NCI-H1105 treated with DMSO at 0.1 percent for 48 hours (cell line): Measurements from ENCODE around the gene MOB2.

Experiments used
- DNase-seq: peaks from one replicate; lab custom pipeline; 2025; lab: John Stamatoyannopoulos, UW

MOB2 gene

DNA sequence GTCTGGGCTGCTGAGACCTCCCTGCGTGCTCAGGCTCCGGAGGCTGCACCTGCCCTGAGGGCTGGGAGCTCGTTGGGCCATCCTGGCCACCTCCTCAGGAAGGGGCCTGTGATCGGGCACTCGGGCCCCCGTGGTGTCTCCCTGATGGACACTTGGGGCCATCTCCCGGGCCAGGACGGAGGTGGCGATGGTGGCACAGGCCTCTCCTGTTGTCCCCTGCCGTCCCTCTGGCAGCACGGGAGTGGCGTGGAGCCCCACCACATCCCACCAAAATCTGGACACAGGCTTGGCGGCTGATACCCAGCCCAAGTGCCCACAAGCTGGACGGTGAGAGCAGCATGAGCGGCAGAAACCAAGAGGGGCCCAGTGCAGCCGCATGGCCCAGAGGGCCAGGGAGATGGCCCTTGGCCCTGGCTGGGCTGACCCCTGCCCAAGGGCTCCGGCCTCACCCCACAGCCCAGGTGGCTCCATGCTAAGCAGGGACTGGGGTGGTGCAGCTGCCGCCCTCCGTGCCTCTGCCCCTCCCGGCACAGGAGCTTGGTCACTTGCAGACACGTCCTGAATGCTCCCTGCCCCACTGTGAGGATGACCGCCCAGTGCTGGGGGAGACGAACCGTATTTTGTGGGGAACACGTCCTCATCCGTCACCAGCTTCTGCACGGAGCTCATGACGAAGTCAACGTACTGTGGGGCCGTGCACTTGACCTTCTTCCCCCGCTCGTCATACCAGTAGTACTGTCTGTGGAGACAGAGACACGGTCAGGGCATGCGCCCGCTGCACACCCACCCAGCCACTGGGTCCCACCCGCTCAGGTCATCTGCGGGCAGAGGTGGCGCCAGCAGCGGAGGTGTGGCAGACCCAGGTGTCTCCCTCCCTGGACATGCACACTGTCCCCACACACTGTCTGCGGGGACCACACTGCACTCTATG, 15.6 kb downstream of the MOB2 start:
- no peak for DNase-seq

DNA sequence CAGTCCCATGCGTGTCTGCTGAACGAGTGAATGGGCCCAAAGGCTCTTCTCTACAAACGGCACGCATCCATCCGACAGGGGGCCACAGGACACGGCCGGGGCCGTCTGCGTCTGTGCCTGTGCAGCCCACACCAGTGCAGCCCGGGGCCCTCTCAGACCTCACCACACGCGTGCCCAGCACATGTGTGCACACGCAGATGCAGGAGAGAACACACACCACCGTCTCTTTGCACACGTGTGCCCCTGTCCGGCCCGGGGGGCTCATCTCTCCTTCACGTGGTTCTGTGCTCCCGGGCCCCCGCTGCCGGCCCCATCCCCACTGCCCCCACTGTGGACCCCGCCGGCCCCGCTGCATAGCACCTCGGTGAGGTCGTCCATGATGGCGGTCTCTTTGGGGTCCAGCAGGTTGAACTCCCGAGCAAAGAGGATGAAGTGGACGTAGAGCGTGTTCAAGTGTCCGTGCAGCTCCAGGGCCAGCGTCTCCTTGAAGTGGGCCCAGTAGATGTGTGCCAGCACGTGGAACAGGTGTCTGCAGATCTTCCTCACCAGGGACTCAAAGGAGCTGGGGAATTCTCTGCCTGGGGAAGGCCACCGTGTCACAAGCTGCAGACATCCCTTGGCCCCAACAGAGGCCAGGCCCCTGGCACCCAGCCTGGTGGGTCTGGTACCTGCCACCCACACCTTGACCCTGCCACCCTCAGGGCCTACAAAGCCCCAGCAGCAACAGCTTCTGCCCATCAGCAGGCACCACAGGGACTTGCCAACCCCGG, 16.5 kb downstream of the MOB2 start:
- DNase-seq, result no peak

- no peak for DNase-seq
These were observed 17.2 kb downstream of the MOB2 start for GRCh38 chr11:1469287-1469910.

- no peak for DNase-seq
These were observed 18.0 kb downstream of the MOB2 start for GRCh38 chr11:1468473-1469066.

- no peak for DNase-seq
These were observed 18.6 kb downstream of the MOB2 start for GRCh38 chr11:1468002-1468401.

- DNase-seq, result no peak
These were observed 19.3 kb downstream of the MOB2 start for GRCh38 chr11:1467270-1467669.

- DNase-seq, result no peak
These were observed 19.8 kb downstream of the MOB2 start for GRCh38 chr11:1466784-1467183.

DNA sequence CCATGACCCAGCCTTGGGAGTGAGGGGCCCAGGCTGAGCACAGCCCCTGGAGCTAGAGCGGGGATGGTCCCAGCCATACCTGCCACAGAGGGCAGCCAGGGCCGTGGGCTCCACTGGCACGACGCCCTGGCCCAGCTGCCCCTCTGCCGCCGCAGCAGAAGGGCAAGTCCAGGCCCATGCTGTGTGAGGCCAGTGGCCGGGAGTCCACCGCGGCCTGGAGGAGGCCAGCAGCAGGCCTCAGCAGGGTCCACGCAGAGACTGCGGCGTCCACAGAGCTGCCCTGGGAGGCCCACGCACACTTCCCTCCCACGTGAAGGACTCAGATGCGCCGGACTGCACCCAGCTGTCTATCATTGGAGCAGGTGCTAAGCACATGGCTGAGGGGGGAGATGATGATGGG, 23.5 kb downstream of the MOB2 start:
- no peak for DNase-seq

DNA sequence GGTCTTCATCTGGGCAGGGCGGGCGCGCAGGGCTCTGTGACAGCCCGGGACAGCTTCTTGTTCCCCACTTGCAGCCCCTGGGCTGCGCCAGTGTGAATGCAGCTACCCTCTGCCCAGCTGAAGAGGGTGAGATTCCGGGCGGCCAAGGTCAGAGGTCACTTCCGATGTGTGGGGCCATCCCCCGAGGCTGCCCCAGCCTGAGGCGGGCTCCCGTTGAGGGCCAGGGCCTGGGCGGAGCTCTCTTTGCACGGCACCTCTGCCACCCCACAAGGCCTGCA, 23.9 kb downstream of the MOB2 start:
- no peak for DNase-seq

DNA sequence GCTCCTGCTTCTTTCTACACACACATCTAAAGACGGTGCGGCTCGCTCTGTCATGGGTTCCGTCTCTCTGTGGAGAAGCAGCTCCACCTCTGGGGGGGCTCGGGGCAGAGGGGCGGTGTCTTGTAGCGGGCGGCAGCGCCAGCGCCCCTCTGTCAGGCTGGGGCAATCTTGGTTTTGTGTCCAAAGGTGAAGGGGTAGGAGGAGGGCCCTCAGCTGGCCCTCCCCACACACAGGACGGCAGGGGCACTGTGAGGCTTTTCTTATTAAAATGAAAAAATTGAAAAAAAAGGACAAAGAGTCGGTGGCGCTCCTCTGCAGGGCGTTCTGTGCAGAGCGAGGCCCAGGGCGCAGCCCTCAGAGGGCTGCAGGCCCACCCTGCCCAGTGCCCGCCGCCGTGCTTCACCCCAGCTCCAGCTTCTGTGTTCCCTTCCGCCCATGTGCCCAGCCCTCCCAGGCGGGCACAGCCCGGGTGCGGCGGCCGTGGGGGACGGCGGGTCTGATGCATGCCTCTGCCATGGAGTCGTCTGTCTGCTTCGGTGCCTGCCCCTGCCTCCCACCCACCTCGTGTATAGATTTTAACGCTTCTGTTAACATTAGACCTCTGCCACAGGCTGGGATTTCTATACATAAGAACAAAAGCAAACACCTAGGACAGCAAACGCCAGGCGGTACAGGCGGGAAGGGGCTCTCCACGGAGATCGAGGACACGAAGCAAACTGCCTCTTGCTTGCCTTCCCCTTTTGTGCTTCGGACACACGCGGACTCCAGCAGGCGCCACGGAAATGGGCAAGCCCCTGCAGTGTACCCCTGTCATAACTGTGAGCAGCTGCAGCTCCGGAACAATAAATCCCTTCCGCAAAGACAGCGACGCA, 24.5 kb downstream of the MOB2 start:
- DNase-seq, result no peak

DNA sequence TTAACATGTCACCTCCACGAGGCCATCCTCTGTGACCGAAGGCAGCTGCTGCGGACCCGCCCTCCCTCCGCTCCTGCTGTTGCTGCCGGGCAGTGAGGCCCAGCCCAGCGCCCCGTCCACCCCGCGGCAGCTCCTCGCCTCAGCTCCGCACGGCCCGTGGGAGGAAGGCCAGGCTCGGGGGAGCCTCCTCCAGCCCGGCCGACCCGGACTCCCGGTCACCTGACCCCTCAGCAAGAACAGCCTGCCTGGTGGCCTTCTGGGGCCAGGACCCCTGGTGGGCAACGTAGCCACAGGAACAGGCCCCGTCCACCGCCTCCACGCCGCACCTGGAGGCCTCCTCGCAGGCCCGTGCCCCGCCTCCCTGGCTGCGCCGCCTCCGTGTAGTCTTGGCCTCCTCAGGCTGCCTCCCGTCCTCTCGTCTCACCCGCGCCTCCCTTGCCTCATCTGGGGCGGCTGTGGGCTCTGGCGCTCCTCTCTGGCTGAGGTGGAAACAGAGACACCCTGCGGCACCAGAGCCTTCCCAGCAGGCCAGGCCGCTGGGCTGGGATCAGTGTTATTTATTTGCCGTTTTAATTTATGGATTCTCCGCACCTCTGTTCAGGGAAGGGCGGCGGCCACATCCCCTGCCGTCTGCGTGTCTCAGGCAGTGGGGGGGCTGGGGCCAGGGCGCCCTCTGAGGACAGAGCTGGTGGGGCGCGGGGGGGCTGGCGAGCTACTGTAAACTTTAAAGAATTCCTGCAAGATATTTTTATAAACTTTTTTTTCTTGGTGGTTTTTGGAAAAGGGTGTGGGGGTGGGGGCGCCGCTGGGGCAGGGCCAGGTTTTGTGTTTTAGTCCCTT, 25.4 kb downstream of the MOB2 start:
- no peak for DNase-seq

DNA sequence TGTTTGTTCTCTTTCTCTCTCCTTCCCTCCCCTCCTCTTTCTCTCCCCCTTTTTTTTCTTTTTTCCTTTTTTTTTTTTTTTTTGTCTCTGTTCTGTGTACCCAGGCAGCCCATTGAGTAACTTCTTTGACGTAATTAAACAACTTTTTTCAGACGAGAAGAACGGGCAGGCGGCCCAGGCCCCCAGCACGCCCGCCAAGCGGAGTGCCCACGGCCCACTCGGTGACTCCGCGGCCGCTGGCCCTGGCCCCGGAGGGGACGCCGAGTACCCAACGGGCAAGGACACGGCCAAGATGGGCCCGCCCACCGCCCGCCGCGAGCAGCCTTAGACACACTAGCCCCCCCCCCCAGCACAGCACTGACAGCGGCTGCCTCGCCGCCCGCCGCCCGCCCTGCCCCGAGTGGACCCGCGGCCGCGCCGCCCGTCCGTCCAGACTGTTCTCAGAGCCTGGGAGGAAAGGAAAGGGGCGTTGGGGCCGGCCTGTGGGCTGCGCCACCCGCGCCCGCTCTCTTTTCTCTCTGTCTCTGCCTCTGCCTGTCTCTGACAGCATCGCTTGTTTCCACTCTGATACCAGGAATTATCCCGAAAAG, 26.1 kb downstream of the MOB2 start:
- DNase-seq, result no peak

DNA sequence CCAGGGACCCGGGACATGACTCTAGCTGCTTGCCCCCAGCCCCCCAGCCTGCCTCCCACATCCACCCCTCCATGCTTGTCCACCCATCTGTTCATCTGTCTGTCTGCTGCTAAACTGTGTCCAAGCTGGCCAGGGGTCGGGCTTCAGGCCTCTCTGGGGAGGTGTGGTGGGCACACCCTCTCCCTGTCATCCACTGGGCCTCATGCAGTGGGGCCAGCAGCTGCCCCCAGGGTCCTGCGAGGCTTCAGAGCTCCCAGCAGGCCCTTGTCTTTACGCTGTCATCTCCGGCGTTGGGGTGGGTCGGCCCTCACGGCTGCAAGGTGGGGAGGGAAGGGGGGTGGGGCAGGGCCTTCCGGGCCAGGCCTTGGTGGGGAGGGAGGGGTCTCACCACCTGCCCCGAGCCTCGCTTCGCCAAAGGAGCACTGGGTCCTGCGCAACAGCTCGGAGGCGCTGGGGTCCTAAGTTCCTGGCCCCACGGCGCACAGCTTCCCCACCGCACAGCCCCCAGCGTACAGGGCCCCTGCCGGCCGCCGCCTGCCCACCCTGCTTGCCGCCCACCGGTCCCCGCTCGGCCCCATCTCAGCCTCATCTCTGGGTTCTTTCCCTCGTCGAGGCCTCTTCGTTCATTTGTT, 26.7 kb downstream of the MOB2 start:
- no peak for DNase-seq

GRCh38 chr11:1459219-1459575, 27.4 kb downstream of the MOB2 start:
- DNase-seq, result no peak

DNA sequence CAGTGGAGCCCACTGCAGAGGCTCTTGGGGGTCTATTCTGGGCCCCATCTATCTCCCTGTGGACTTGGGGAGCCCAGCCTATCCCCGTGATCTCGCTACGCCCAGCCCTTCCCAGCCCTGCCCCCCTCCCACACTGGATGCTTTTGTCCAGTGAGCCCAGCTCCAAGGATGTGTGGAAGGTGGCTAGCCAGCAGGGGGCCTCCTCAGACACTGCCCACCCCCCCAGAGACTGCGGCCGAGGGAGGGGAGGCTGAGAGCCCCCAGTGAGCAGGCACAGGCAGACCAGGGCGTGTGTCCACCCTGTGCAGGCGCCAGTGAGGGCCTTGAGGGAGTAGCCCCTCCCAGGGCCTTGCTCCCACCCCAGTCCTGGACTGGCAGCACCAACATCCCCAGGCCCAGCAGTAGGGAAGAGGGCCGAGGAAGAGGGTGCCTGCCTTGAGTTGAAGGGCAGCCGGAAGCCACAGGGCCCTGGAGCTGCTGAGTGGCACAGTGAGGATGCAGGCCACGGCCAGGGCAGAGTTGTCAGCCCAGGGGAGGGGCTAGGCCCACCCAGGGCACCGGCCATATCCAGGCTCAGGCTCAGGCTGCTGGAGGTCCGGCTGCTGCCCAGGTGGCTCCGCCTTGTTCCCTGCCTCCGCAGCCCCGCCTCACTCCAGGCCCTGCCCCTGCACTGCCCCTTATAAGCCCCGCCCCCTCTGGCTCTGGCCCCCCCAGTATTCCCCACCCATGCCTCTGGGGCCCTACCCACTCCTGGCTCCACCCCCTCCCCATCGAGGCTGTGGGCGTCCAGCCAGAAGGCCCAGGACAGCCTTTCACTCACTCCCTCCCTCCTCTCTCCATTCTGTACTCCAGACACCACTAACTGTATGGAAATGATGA, 28.0 kb downstream of the MOB2 start:
- peak; percentile 80 for DNase-seq

DNA sequence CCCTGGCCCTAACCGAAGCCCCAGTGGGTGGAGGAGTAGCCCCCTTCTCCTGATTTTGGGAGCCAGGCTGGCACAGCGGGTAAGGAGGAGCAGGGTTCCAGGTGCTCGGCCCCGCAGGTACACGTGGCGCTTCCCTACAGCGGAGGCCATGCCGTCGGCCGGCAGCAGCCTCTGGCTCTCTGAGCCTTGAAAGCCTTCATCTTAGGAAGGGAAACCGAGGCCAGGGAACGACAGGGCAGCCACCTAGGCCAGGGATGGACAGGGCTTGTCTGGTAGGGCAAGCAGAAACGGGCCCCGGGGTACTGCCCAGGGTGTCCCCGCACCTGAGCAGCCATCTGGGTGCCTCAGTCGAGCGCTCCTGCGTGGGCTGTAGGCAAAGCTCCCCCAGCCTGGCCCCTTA, 28.7 kb downstream of the MOB2 start:
- no peak for DNase-seq

GRCh38 chr11:1457326-1457680, 29.3 kb downstream of the MOB2 start:
- no peak for DNase-seq

- no peak for DNase-seq
These were observed 29.8 kb downstream of the MOB2 start for GRCh38 chr11:1456596-1457325.
